Right lobe of liver (tissue), 6 donors: ENCODE results near the gene CEP70. TPM values are rescaled to one million over a fixed set of nuclear protein-coding genes. Genes with fewer than 3 reads are reported as not detected.
"Not testable (repeated sequence)": the region's sequence is repeated elsewhere in the genome, so short reads cannot be mapped to it uniquely, and the experiment has no call there.

Experiments used
- ATAC-seq, 4 donors: fragments of 200-7000 bp; cut with Tn5 transposase; one replicate each; pipeline ENCODE4 v1.9.1; 2020; ENCODE audit warnings: mild to moderate bottlenecking in 4 of 4, moderate library complexity in 4 of 4
- DNase-seq, 3 donors: peaks; one replicate each; pipeline ENCODE4 v3.0.0-alpha.2; 2020
- H3K27ac ChIP-seq, 3 donors: fragments of 200-600 bp; one replicate each; pipeline ENCODE4 v1.8.0; 2022
- H3K27me3 ChIP-seq, 2 donors: fragments of 200-600 bp; one replicate each; pipeline ENCODE4 v1.8.0; 2022
- H3K36me3 ChIP-seq, 4 donors: fragments of 200-600 bp; sonication (generic) in 1 of 4; one replicate each; pipeline versions ENCODE4 v1.5.1 to v1.8.0; 2017 to 2022; ENCODE audit warnings: control low read depth in 1 of 4
- H3K4me1 ChIP-seq, 4 donors: fragments of 200-600 bp; sonication (generic) in 1 of 4; one replicate each; pipeline versions ENCODE4 v1.5.1 to v1.8.0; 2017 to 2022; ENCODE audit warnings: control low read depth in 1 of 4
- H3K4me3 ChIP-seq, 3 donors: fragments of 200-600 bp; one replicate each; pipeline ENCODE4 v1.8.0; 2022
- H3K9me3 ChIP-seq, 4 donors: fragments of 200-600 bp; sonication (generic) in 1 of 4; one replicate each; pipeline versions ENCODE4 v1.5.1 to v1.8.0; 2017 to 2022; ENCODE audit warnings: control low read depth in 1 of 4
- CTCF ChIP-seq, 4 donors: fragments of 200-600 bp in 3 of 4; fragments of 450-650 bp in 1 of 4; IDR thresholded peaks; one replicate each; pipeline versions ENCODE4 v1.5.1 to v1.8.0; 2016 to 2022; ENCODE audit warnings: antibody characterized with exemption in 4 of 4, mild to moderate bottlenecking in 2 of 4
- POLR2A ChIP-seq: fragments of 450-650 bp; IDR thresholded peaks from one replicate; pipeline ENCODE4 v1.6.1; 2017; ENCODE audit warnings: antibody characterized with exemption, mild to moderate bottlenecking
- WGBS: methylation state at CpG from one replicate; pipeline ENCODE4 v1.1.6; 2018; ENCODE audit warnings: low coverage, low lambda C conversion rate; ENCODE audit not compliant: insufficient coverage; ENCODE audit errors: missing lambda C conversion rate; 5-methylcytosine and 5-hydroxymethylcytosine counted together
- intact Hi-C, 2 donors: fragments of 100-400 bp; cut with DNase I; formaldehyde crosslinking; loops; one replicate each; pipeline versions ENCODE4 v1.11.2 to v1.14.1; 2022
- total RNA-seq, 6 experiments: library from RNA; depleted of rRNA in 2 of 6; stranded (reverse); fragments of >200 nt in 2 of 6; fragmentation: NEBNext Ultra II Directional in 3 of 6; extraction: Animal tissue kit (Norgen Biotek cat#: 25700) in 3 of 6; gene quantifications; one replicate each; pipeline versions ENCODE4 v1.1.0 to v1.2.4, GENCODE V29; 2016 to 2023
- donor health status: DM: no; HTN: yes; CAD: no.
- donor health status: DM: no; HTN: no; CAD: no.
- donor health status: DM: no; HTN: no; CAD: no.
- donor health status: DM: no; HTN: yes; CAD: no.
- donor health status: DM: no; HTN: yes; CAD: no.

The CEP70 gene
- total RNA-seq, 6 experiments from 2014 or later = 13.8 to 26.7 (median 21.4) TPM

GRCh38 chr3:138578961-138579574 is 15.0 kb downstream of the CEP70 start:
- 87% methylated on average over 3 of the region's 6 CpGs for WGBS
- Histone ChIP-seq H3K27ac (no peak overlapping the region), H3K4me3 (no peak overlapping the region), H3K36me3 (no peaks in the 10 kb centered on the region), H3K4me1 (no peaks in the 10 kb centered on the region), H3K27me3 (no peaks in the 10 kb centered on the region), H3K9me3 (no peaks in the 10 kb centered on the region)
- DNase-seq = no peak
- no peak for ATAC-seq
- TF ChIP-seq CTCF (IDR thresholded peaks at IDR 0.05) (no peak), POLR2A (no peak)
- intact Hi-C loops = no loop called here

- DNase-seq = no peak
- Histone ChIP-seq H3K4me1 (no peaks in the 10 kb centered on the region), H3K36me3 (no peaks in the 10 kb centered on the region), H3K27me3 (no peaks in the 10 kb centered on the region), H3K27ac (no peak overlapping the region), H3K9me3 (no peaks in the 10 kb centered on the region), H3K4me3 (no peak overlapping the region)
- 59% methylated on average over 4 of the region's 4 CpGs for WGBS
- no peak for ATAC-seq
- TF ChIP-seq POLR2A (no peak), CTCF (IDR thresholded peaks at IDR 0.05) (no peak)
- intact Hi-C loops = no loop called here
Observed at GRCh38 chr3:138578141-138578540, 15.9 kb downstream of the CEP70 start.

GRCh38 chr3:138573138-138573537 is 20.9 kb downstream of the CEP70 start:
- 100% methylated on average over 1 of the region's 1 CpG for WGBS
- DNase-seq = no peak
- no peaks in the 10 kb centered on the region for H3K36me3 ChIP-seq
- no peak overlapping the region for H3K27ac ChIP-seq
- H3K4me1 ChIP-seq = no peaks in the 10 kb centered on the region
- H3K9me3 ChIP-seq = no peaks in the 10 kb centered on the region
- no peak for ATAC-seq
- TF ChIP-seq CTCF (IDR thresholded peaks at IDR 0.05) (no peak), POLR2A (no peak)
- no peaks in the 10 kb centered on the region for H3K27me3 ChIP-seq
- no peak overlapping the region for H3K4me3 ChIP-seq
- intact Hi-C loops = no loop called here

- H3K4me3 ChIP-seq, H3K27me3 ChIP-seq, H3K27ac ChIP-seq, H3K4me1 ChIP-seq, intact Hi-C loops, H3K9me3 ChIP-seq, DNase-seq, H3K36me3 ChIP-seq: not testable (repeated sequence)
- ATAC-seq = peak in 3 of 4 donors; percentile 18 to 51 (median 38)
- 90% methylated on average over 8 of the region's 8 CpGs for WGBS
Observed at GRCh38 chr3:138569624-138570023, 24.4 kb downstream of the CEP70 start.

- 74% methylated on average over 2 of the region's 2 CpGs for WGBS
- Histone ChIP-seq H3K9me3 (no peaks in the 10 kb centered on the region), H3K36me3 (no peaks in the 10 kb centered on the region), H3K4me1 (no peaks in the 10 kb centered on the region), H3K27me3 (no peaks in the 10 kb centered on the region), H3K27ac (no peak overlapping the region), H3K4me3 (no peak overlapping the region)
- ATAC-seq (no peak), DNase-seq (no peak)
- TF ChIP-seq POLR2A (no peak), CTCF (IDR thresholded peaks at IDR 0.05) (no peak)
- intact Hi-C loops = no loop called here
Observed at GRCh38 chr3:138569090-138569489, 25.0 kb downstream of the CEP70 start.
